ENCODE measurements around the gene PSMD7. TPM values are rescaled to one million over a fixed set of nuclear protein-coding genes. Genes with fewer than 3 reads are reported as not detected.
A peak's percentile ranks its signal among the peaks of the same experiment; 100 is the strongest.
"Not testable (repeated sequence)": the region's sequence is repeated elsewhere in the genome, so short reads cannot be mapped to it uniquely, and the experiment has no call there.

The PSMD7 gene
- polyA plus RNA-seq, 10 donors = 79.1 to 102 (median 89.4) TPM

GRCh38 chr16:74291176-74291575 lies 5.4 kb upstream of the PSMD7 start:
- no peak for DNase-seq

- DNase-seq = no peak
These were observed 4.9 kb upstream of the PSMD7 start for GRCh38 chr16:74291577-74292208.

- no peak for DNase-seq
These were observed 546 bp upstream of the PSMD7 start for GRCh38 chr16:74296104-74296431.

- peak in 1 of 3 donors; percentile 10 for DNase-seq
These were observed 591 bp downstream of the PSMD7 start for GRCh38 chr16:74297145-74297665.

GRCh38 chr16:74298104-74298503 lies 1.5 kb downstream of the PSMD7 start:
- DNase-seq = no peak

- DNase-seq = no peak
These were observed 5.7 kb downstream of the PSMD7 start for GRCh38 chr16:74302341-74302740.

- no peak for DNase-seq
These were observed 7.7 kb downstream of the PSMD7 start for GRCh38 chr16:74304164-74304834.

- no peak for DNase-seq
These were observed 8.2 kb downstream of the PSMD7 start for GRCh38 chr16:74304835-74305176.

- no peak for DNase-seq
These were observed 8.7 kb downstream of the PSMD7 start for GRCh38 chr16:74305281-74305680.

- no peak for DNase-seq
These were observed 9.6 kb downstream of the PSMD7 start for GRCh38 chr16:74305978-74306784.

- no peak for DNase-seq
These were observed 10.8 kb downstream of the PSMD7 start for GRCh38 chr16:74307383-74307782.

- DNase-seq = peak; percentile 23 to 56 (median 39)
These were observed 13.5 kb downstream of the PSMD7 start for GRCh38 chr16:74309789-74310781.

- DNase-seq = no peak
These were observed 18.4 kb downstream of the PSMD7 start for GRCh38 chr16:74315059-74315458.

GRCh38 chr16:74320707-74321106 lies 24.1 kb downstream of the PSMD7 start:
- DNase-seq = peak in 2 of 3 donors; percentile 15 to 30

- DNase-seq = no peak
These were observed 24.7 kb downstream of the PSMD7 start for GRCh38 chr16:74321356-74321755.

- no peak for DNase-seq
These were observed 25.7 kb downstream of the PSMD7 start for GRCh38 chr16:74322301-74322710.

- DNase-seq = not testable (repeated sequence)
These were observed 28.2 kb downstream of the PSMD7 start for GRCh38 chr16:74324777-74325176.

GRCh38 chr16:74325641-74326040 lies 29.0 kb downstream of the PSMD7 start:
- no peak for DNase-seq

- DNase-seq = not testable (repeated sequence)
These were observed 31.7 kb downstream of the PSMD7 start for GRCh38 chr16:74328346-74328745.

GRCh38 chr16:74332469-74332868 lies 35.9 kb downstream of the PSMD7 start:
- not testable (repeated sequence) for DNase-seq

GRCh38 chr16:74337506-74337905 lies 40.9 kb downstream of the PSMD7 start:
- not testable (repeated sequence) for DNase-seq

Data from muscle of back (tissue), 11 donors.